Natural killer cell (primary cell): ENCODE results near the gene NCEH1. TPM values are rescaled to one million over a fixed set of nuclear protein-coding genes. Genes with fewer than 3 reads are reported as not detected.

Experiments used
- ATAC-seq, 3 donors: fragments of 150-1000 bp in 2 of 3; fragments of 200-7000 bp in 1 of 3; cut with Tn5 transposase; 1 replicate in 1 of 3; 2 replicates in 2 of 3; pipeline ENCODE4 v1.10.0; 2021; ENCODE audit warnings: mild to moderate bottlenecking in 2 of 3, moderate library complexity in 2 of 3
- DNase-seq, 2 donors: peaks; one replicate each; pipeline versions ENCODE4 v3.0.0 to v3.0.0-alpha.2; 2013 to 2021; ENCODE audit warnings: mixed read lengths in 1 of 2
- H3K27ac ChIP-seq: one replicate; pipeline ENCODE4 v1.5.1; 2013; ENCODE audit warnings: mild to moderate bottlenecking, low read length
- H3K27me3 ChIP-seq: one replicate; pipeline ENCODE4 v1.6.1; 2013; ENCODE audit warnings: low read length; ENCODE audit not compliant: control insufficient read depth, insufficient read depth
- H3K36me3 ChIP-seq: one replicate; pipeline ENCODE4 v1.6.1; 2013; ENCODE audit warnings: low read length; ENCODE audit not compliant: control insufficient read depth, insufficient read depth
- H3K4me1 ChIP-seq: one replicate; pipeline ENCODE4 v1.6.1; 2013; ENCODE audit warnings: low read length; ENCODE audit not compliant: control insufficient read depth, insufficient read depth
- H3K4me3 ChIP-seq: one replicate; pipeline ENCODE4 v1.5.1; 2013; ENCODE audit warnings: low read length
- H3K9me3 ChIP-seq: one replicate; pipeline ENCODE4 v1.6.1; 2013; ENCODE audit warnings: low read length; ENCODE audit not compliant: control insufficient read depth, insufficient read depth
- H3K27ac Mint-ChIP-seq, 2 donors: one replicate each; pipeline ENCODE4 v1.8.0; 2022; ENCODE audit warnings: mild to moderate bottlenecking in 2 of 2, mixed read lengths in 2 of 2, moderate library complexity in 1 of 2
- H3K27me3 Mint-ChIP-seq, 2 donors: one replicate each; pipeline ENCODE4 v1.8.0; 2022; ENCODE audit warnings: low read depth in 2 of 2, mixed read lengths in 2 of 2
- H3K36me3 Mint-ChIP-seq: one replicate; pipeline ENCODE4 v1.8.0; 2022; ENCODE audit warnings: mixed read lengths
- H3K4me1 Mint-ChIP-seq, 2 donors: one replicate each; pipeline ENCODE4 v1.8.0; 2022; ENCODE audit warnings: mixed read lengths in 2 of 2
- H3K4me3 Mint-ChIP-seq: one replicate; pipeline ENCODE4 v1.8.0; 2022; ENCODE audit warnings: mild to moderate bottlenecking, moderate library complexity, mixed read lengths
- H3K9me3 Mint-ChIP-seq, 2 donors: one replicate each; pipeline ENCODE4 v1.8.0; 2022; ENCODE audit warnings: mixed read lengths in 2 of 2
- CTCF ChIP-seq: fragments of 200-600 bp; IDR thresholded peaks from one replicate; pipeline ENCODE4 v1.8.0; 2022; ENCODE audit warnings: antibody characterized with exemption
- WGBS: methylation state at CpG from one replicate; pipeline ENCODE4 v1.1.7; 2013; ENCODE audit warnings: missing lambda C conversion rate; ENCODE audit not compliant: insufficient coverage; 5-methylcytosine and 5-hydroxymethylcytosine counted together
- intact Hi-C: fragments of 100-400 bp; cut with micrococcal nuclease; formaldehyde crosslinking; loops from one replicate; pipeline ENCODE4 v1.14.2; 2022
- total RNA-seq, 4 donors: library from RNA; stranded (reverse); fragments of 120-200 nt in 1 of 4; gene quantifications; one replicate each; pipeline versions ENCODE4 v1.2.3 to v1.2.4, GENCODE V29; 2013 to 2022

NCEH1 gene
- total RNA-seq, 3 donors from 2014 or later (not counting 1 experiment from before 2014, with no cell fraction given): 3.5 to 6.8 (median 5.3) TPM

- Mint-ChIP-seq H3K4me3 (peak overlapping the region; percentile 96), H3K36me3 (no peaks in the 10 kb centered on the region), H3K27me3 (no peaks in the 10 kb centered on the region), H3K4me1 (peaks cover 28 to 33% of the 10 kb centered on the region in 2 donors), H3K27ac (peak overlapping the region; percentile 66 to 89), H3K9me3 (no peaks in the 10 kb centered on the region)
- Histone ChIP-seq H3K4me3 (peak overlapping the region; percentile 87), H3K4me1 (peaks cover 10% of the 10 kb centered on the region), H3K27me3 (no peaks in the 10 kb centered on the region), H3K36me3 (no peaks in the 10 kb centered on the region), H3K9me3 (no peaks in the 10 kb centered on the region), H3K27ac (peak overlapping the region; percentile 60)
- ATAC-seq (peak in 1 of 3 donors; percentile 3), DNase-seq (peak; percentile 17 to 21)
- 7% methylated on average over 17 of the region's 17 CpGs for WGBS
- no peak for TF ChIP-seq CTCF
- intact Hi-C loops: loop anchor here (2.0 kb wide), 1 partner anchor 41 kb away; the partner anchor contains the start of gene ECT2
Observed at GRCh38 chr3:172709774-172710663, 848 bp downstream of the NCEH1 start.

GRCh38 chr3:172708921-172709773 lies 1.7 kb downstream of the NCEH1 start:
- Histone ChIP-seq H3K9me3 (no peaks in the 10 kb centered on the region), H3K4me3 (no peak overlapping the region), H3K4me1 (peaks cover 10% of the 10 kb centered on the region), H3K27ac (no peak overlapping the region), H3K27me3 (no peaks in the 10 kb centered on the region), H3K36me3 (no peaks in the 10 kb centered on the region)
- DNase-seq (no peak), ATAC-seq (no peak)
- 100% methylated on average over 1 of the region's 2 CpGs for WGBS
- Mint-ChIP-seq H3K9me3 (no peaks in the 10 kb centered on the region), H3K4me1 (peaks cover 28 to 34% of the 10 kb centered on the region in 2 donors), H3K36me3 (no peaks in the 10 kb centered on the region), H3K27ac (peak overlapping the region; percentile 44 to 66), H3K4me3 (peak overlapping the region; percentile 96), H3K27me3 (no peaks in the 10 kb centered on the region)
- intact Hi-C loops: no loop called here
- no peak for TF ChIP-seq CTCF

GRCh38 chr3:172707967-172708366 lies 2.9 kb downstream of the NCEH1 start:
- Histone ChIP-seq H3K27ac (no peak overlapping the region), H3K4me3 (no peak overlapping the region), H3K36me3 (no peaks in the 10 kb centered on the region), H3K9me3 (no peaks in the 10 kb centered on the region), H3K4me1 (peaks cover 10% of the 10 kb centered on the region), H3K27me3 (no peaks in the 10 kb centered on the region)
- intact Hi-C loops: no loop called here
- ATAC-seq: no peak
- Mint-ChIP-seq H3K27me3 (no peaks in the 10 kb centered on the region), H3K4me1 (peaks cover 28 to 34% of the 10 kb centered on the region in 2 donors), H3K36me3 (no peaks in the 10 kb centered on the region), H3K27ac (no peak overlapping the region), H3K4me3 (no peak overlapping the region), H3K9me3 (no peaks in the 10 kb centered on the region)
- DNase-seq: no peak
- no CpG with 5 or more reads among the region's 1 CpG for WGBS
- TF ChIP-seq CTCF: no peak
